SK-MEL-5 (cell line): ENCODE measurements around the gene TENM3. TPM values are rescaled to one million over a fixed set of nuclear protein-coding genes. Genes with fewer than 3 reads are reported as not detected.
"Not testable (repeated sequence)": the region's sequence is repeated elsewhere in the genome, so short reads cannot be mapped to it uniquely, and the experiment has no call there.

ENCODE experiments used
- DNase-seq: peaks from one replicate; pipeline ENCODE4 v3.0.0-alpha.2; 2016; ENCODE audit warnings: low read depth, low spot score
- in situ Hi-C: cut with HindIII; loops from 2 replicates; pipeline ENCODE4 v1.10.0; 2016; ENCODE audit warnings: low sequenced_read_pairs, high pct_unique_total_duplicates, low pct_unique_long_range_greater_than_20kb
- polyA plus RNA-seq, 2 experiments: library from polyadenylated mRNA; depleted of rRNA; stranded (reverse); fragments of >200 nt; gene quantifications; 2 replicates each; pipeline ENCODE4 v1.2.3, GENCODE V29; 2015
- total RNA-seq: library from RNA; depleted of rRNA; stranded (reverse); fragments of >200 nt; shearing (Covaris generic); gene quantifications from 2 replicates; pipeline ENCODE4 v1.2.3, GENCODE V29; 2014; rRNA removed

TENM3 gene
- total RNA-seq: 38.1 and 47.7 TPM in 2 replicates
- polyA plus RNA-seq (2015; cell fraction: cytosol; rRNA removed): 25.9 and 30.1 TPM in 2 replicates
- polyA plus RNA-seq (2015; cell fraction: nucleus; rRNA removed): 7.9 and 9.0 TPM in 2 replicates

GRCh38 chr4:182243204-182243603 is at the start of gene TENM3:
TENM3 (plus strand) TSS chr4:182243402; CDS start chr4:182324021, 80,619 bp downstream.
- in situ Hi-C loops, DNase-seq: not testable (repeated sequence)

DNA sequence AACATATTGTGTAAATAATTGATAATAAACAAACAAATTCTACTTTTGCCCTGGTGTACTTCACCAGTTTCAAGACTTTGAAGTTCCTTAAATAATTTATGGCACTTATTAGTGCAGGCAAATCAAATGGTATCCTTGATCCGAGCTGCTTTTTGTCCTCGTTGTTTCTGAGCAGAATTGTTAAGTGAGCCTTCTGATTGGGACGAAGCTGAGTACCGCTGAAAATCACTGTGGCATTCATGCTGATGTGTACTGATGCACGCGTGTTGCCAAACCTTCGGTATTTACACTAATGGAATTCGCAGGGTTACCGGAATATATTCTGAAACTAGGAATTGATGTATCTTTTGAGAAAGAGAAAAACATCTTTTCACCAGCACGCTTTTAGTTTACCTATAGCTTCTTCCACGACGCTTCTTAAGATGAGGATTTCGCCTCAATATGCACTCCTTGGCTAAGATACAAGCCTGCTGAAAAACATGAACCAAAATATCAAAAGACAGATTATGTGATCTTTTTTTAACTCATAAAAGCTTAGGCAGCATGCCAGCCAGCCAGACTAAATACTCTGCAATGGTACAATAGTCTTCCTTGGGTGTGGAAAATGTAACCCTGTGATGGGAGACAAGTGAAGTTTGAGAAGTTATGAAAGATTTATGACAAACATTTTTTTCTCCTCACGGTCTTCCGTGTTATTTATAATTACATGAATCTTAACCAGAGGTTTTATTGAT is 48.9 kb upstream of the TENM3 start:
- DNase-seq: no peak
- in situ Hi-C loops: no loop called here

GRCh38 chr4:182197611-182198010 is 45.6 kb upstream of the TENM3 start:
- in situ Hi-C loops: no loop called here
- no peak for DNase-seq

GRCh38 chr4:182201871-182202270 is 41.3 kb upstream of the TENM3 start:
- in situ Hi-C loops: no loop called here
- DNase-seq: no peak

DNA sequence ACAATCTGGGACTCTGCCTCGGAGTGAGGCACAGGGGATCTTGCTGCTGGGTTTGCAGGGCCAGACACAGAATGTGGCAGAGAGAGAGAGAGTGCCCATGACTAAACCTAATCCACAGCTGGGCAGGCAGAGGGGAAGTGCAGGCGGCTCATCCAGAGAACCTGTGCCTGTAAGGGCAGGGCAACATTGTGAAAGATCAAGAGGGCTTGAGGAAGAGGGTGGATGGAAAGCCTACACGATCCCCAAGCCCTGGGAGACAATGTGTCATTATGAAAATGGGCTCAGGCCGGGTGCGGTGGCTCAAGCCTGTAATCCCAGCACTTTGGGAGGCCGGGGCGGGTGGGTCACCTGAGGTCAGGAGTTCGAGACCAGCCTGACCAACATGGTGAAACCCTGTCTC is 40.6 kb upstream of the TENM3 start:
- in situ Hi-C loops: no loop called here
- no peak for DNase-seq

DNA sequence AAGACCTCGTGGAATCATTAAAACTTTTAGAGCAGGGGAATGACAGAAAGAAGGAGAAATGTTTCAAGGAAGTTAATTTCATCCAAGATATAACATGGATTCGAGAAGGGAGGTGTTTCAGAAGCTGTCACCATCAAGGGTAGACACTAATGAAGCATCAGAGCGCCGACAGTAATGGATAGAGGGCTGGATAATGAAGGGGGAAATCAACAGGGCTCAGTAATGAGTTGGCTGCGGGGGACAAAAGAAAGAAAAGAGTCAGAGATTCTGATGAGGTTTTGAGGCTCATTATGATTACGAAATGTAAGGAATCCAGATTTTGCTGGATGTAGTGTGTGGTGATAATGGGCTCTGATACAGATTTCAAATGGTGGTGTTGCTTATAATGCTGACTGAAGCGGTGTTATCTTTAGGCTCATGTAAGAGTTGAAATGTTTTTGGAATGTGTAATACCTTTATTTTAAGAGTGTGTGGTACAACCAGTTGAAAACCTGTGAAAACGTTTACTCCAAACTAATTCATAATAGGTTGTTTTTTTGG is 39.3 kb upstream of the TENM3 start:
- in situ Hi-C loops: no loop called here
- DNase-seq: no peak

DNA sequence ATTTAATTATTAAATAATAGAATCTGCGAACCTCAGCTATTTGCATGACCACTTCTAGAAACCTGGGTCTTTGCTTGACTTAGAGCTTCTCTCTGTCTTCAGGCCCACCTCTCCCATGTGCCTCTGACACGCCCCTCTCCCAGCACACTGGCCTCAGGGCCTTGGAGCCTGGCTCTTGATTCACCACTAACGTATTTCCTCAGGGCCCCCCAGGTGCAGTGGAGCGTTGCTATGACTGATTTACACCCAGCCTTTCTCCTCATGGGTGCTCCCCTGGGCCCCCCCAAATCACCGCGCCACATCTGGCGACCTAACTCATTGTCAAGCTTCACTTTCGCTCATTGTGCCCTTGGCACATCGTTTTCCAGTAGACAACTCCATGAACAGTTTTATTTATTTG is 37.9 kb upstream of the TENM3 start:
- no peak for DNase-seq
- in situ Hi-C loops: no loop called here

- no peak for DNase-seq
- in situ Hi-C loops: no loop called here
Measured at GRCh38 chr4:182206266-182206665, 36.9 kb upstream of the TENM3 start.

DNA sequence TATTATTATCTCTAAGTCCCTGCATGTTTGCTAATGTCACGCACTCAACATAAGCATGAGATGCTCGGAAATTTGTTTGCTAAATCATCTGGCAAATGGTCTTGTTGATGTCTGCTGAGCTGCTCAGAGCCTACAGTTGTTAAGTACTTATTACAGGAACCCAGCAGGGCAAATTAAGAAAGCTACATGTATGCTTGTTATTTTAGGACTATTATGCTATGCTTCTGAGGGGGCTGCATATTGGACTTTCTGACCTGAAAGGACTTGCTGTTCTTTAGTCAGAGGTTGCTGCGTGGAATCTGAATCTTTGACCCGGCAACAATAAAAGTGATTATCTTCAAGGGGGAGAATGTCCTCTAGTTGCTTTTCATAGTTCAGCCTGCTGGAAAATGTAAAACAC is 36.3 kb upstream of the TENM3 start:
- peak; percentile 43 for DNase-seq
- in situ Hi-C loops: no loop called here

DNA sequence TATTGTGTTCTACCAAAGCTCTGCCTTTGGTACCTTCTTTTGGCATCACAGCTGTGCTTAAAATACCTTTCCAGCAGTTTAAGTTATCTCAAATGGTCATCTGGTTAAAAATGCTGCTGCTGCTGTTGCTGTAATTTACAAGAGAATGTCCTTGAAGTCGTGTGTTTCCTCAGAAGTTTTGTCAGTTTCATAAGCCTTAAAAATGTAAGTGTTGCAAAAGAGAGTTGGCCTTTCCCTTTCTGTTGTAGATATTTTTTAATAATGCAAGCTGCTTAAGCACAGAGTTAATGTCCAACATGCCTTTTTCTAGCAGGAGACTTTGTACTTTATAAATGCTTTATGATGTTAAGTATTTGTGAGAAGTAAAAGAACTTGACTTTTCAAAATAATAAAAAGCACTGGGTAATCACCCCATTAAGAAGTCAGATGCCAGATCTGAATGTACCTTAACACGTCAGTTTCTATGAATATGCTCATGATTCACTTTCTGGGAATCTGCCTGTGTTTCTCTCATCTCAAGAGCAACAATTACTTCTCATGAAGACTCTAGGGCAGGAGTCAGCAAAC is 35.3 kb upstream of the TENM3 start:
- in situ Hi-C loops: no loop called here
- peak; percentile 33 for DNase-seq

DNA sequence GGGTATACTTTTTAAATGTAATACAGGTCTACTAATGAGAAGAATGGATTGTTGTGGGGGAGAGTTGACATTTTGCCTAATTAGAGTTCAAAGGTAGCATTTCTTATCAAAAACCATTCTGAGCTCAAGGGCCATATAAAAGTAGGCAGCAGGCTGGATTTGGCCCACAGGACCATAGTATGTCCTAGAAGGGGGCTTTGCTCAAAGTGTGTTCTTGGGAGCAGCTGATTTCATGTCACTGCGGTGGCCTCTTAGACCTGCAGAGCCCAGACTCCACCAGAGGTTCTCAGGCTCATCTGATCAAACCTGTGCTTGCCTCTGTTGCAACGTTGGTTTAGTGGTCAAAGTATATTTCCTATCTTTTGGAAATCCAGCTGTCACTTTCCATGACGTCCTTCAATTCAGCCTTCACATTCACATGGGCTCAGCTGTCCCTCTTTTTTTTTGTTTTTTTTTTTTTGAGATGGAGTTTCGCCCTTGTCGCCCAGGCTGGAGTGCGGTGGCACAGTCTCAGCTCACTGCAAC is 34.6 kb upstream of the TENM3 start:
- in situ Hi-C loops: no loop called here
- no peak for DNase-seq

DNA sequence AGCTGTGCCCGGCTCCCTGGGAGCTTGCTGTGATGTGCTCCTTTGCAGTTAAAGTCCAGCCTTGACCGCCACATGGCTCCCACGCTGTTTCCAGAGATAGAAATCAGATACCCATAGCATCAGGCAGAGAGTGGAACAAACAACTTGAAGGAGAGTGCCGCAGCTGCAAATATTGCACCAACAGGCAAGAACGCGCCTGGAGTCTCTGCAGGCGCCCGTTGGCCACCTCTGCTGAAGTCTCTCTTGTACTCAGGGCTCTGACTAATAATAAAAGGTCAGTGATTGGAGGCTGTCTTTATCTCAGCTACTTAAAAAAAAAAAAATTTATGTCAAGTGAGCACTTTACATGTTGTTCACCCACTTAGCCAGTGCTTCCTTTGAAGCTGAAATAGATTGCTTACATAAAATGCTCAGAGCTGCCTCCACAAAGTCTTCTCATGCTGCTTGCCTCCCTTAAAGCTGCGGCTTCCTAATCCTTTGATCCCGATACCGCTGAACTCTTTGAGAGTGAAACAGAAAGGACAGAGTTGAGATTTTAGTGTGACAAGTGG is 30.9 kb upstream of the TENM3 start:
- no peak for DNase-seq
- in situ Hi-C loops: no loop called here

DNA sequence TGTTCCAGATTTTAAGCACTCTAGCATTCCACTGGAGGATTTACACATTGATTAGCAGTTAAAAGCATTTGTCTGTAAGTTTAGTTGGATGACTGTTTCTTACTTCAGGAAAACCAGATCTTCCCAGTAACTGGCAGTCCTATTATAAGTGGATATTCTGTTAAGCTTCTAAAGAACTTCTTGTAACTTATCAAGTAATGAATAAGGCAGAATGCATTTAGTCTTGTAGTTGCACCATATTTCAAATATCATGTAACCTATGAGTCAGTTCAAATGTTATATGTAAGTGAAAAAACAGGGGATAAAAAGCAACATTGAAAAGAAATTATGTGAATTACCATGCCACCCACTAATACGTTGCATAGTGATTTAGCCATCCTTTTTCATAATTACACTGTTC is 30.2 kb upstream of the TENM3 start:
- DNase-seq: no peak
- in situ Hi-C loops: no loop called here

DNA sequence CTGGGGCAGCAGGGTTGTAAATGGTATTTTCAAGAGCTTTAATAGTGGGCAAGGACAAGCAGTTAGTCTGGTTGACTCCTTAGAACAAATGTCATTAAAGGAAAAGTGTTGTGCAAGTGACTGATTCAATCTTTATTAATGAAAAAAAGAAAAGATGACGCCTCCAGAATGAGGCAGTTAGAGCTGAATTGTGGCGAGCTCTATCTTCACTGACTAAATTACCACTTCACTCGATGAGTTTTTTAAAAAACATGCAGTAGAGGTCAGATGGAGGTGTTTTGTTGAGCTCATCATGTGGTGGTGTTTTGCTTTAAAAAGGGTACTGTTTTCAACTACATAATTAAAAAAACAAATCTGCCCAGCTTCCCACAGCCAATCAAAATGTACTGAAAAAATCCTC is 28.1 kb upstream of the TENM3 start:
- in situ Hi-C loops: no loop called here
- DNase-seq: no peak

- in situ Hi-C loops: no loop called here
- DNase-seq: no peak
Measured at GRCh38 chr4:182216005-182216404, 27.2 kb upstream of the TENM3 start.

DNA sequence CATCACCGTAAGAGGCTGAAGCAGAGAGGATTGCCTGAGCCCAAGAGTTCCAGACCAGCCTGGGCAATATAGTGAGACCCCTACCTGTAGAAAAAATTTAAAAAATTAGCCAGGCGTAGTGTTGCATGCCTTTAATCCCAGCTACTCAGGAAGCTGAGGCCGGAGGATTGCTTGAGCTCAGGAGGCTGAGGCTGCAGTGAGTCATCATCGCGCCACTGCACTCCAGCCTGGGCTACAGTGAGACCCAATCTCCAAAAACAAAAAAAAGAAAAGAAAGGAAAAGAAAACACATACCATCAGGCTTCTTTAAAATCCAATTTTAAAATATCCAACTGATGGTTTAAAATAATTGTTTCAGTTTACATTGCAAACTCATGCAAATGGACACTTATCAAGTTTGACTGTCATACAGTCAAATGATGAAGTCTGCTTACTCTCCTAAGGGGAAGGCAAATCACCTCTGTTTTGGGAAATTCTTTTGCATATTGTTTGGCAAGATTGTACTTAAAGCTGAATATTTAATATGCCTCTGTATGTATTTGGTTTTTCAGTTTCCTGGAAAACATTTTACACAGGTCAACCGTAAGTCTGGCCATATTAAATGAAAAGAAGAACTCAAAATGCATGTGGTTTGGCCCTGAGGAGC is 23.7 kb upstream of the TENM3 start:
- DNase-seq: no peak
- in situ Hi-C loops: no loop called here

GRCh38 chr4:182221987-182222386 is 21.2 kb upstream of the TENM3 start:
- no peak for DNase-seq

DNA sequence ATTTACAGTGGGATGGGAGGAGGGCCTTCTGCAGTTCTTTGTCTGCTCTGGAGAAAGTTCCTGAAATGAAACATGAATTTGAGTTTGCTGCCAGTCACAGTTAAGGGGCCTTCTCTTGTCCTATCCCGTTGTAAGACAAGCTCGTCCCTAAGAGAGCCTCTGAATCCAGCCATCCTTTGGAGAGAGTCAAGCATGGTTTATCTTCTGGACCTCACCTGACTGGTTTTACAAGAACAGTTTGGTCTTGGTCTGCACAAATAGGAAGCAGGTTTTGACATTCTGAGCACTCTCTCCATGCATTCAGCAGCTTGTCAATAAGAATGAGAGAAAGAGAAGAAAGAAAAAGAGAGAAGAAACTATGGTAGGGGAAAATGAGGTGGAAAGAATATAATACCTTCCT is 20.4 kb upstream of the TENM3 start:
- DNase-seq: no peak
- in situ Hi-C loops: no loop called here

More at GRCh38 chr4:182221987-182222386, 21.2 kb upstream of the TENM3 start:
- in situ Hi-C loops: no loop called here
